Ectodermal cell (in vitro differentiated cells): ENCODE results near the gene FOLR3.
"Not testable (repeated sequence)": the region's sequence is repeated elsewhere in the genome, so short reads cannot be mapped to it uniquely, and the experiment has no call there.

ENCODE experiments used
- H3K27ac ChIP-seq: 2 replicates; pipeline ENCODE4 v1.7.0; 2013; ENCODE audit warnings: mild to moderate bottlenecking, low read depth, low read length; ENCODE audit not compliant: insufficient read depth, poor library complexity, severe bottlenecking
- H3K27me3 ChIP-seq: 2 replicates; pipeline ENCODE4 v1.7.0; 2013; ENCODE audit warnings: mild to moderate bottlenecking, low read length; ENCODE audit not compliant: insufficient read depth, control insufficient read depth, poor library complexity, severe bottlenecking
- H3K36me3 ChIP-seq: one replicate; pipeline ENCODE4 v1.7.0; 2013; ENCODE audit warnings: low read length; ENCODE audit not compliant: control insufficient read depth, insufficient read depth
- H3K4me1 ChIP-seq: one replicate; pipeline ENCODE4 v1.7.0; 2013; ENCODE audit warnings: low read length; ENCODE audit not compliant: control insufficient read depth, insufficient read depth
- H3K4me3 ChIP-seq: 2 replicates; pipeline ENCODE4 v1.7.0; 2013; ENCODE audit warnings: low read depth, low read length, control low read depth; ENCODE audit not compliant: insufficient read depth
- H3K9me3 ChIP-seq: 2 replicates; pipeline ENCODE4 v1.7.0; 2013; ENCODE audit warnings: mild to moderate bottlenecking, low read length, moderate library complexity; ENCODE audit not compliant: control insufficient read depth
- WGBS, 2 experiments: methylation state at CpG; one replicate each; pipeline ENCODE4 v1.1.7; 2013; ENCODE audit warnings: missing lambda C conversion rate in 2 of 2; 5-methylcytosine and 5-hydroxymethylcytosine counted together

FOLR3 gene

DNA sequence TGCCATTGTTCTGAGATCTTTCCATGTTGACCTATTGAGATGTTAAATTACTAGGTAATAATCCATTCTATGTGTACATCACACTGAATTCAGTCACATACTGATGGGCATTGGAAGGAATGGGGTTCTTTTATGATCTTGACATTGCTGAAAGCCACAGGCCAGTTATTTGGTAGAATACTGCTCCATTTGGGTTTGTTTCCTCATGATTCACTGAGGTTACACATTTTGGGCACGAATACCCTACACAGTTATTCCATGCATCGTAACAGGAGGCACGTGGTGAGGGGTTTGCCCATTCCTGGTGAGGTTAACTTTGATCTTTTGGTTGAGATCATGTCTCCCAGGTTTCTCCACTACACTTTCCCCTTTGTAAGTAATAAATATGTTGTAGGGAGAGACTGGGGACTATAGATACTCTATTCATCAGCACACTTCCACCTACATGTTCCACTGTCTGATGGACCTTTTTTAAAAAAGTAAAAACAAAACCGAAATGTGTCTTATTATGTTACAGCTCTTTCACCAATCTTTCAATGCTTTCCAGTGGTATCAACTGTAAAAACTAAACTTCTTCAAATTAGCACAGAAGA, 44.4 kb downstream of the FOLR3 start:
- Histone ChIP-seq H3K4me3 (no peak overlapping the region), H3K4me1 (no peaks in the 10 kb centered on the region), H3K27ac (no peak overlapping the region), H3K9me3 (no peaks in the 10 kb centered on the region), H3K27me3 (no peaks in the 10 kb centered on the region), H3K36me3 (no peaks in the 10 kb centered on the region)
- 84 to 88% methylated on average over 4 of the region's 4 CpGs for WGBS, 2 experiments

DNA sequence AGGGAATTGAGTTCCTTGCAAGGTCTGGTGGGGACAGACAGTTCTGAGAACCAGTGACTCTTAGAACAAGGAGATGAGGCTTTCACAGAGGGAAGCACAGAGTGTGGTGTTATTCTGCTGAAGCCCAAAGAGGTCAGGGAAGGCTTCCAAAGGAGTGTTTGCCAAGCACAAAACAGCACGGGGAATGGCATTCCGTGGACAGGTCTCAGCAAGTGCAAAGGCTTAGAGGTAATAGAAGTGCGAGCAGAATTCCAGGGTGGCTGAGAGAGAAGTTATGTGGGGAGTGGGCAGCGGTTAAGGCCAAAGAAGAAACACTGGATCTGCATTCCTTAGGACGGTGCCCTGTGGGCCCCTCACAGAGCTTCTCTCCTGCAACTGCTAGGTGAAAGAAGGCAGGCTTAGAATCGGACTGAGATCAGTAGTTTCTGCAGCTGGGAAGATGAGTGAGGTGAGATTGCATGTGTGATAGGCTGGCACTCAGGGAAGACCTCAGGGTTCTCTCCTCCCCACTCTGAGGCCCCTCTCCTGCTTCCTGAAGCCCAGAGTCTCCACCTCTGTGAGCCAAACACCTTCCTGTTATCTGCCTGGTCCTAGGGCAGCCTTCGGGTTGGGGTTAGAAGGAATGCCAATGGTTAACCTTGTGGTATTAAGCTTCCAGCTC, 45.5 kb downstream of the FOLR3 start:
- WGBS, 2 experiments, result 84 to 85% methylated on average over 6 to 7 of the region's 7 CpGs

DNA sequence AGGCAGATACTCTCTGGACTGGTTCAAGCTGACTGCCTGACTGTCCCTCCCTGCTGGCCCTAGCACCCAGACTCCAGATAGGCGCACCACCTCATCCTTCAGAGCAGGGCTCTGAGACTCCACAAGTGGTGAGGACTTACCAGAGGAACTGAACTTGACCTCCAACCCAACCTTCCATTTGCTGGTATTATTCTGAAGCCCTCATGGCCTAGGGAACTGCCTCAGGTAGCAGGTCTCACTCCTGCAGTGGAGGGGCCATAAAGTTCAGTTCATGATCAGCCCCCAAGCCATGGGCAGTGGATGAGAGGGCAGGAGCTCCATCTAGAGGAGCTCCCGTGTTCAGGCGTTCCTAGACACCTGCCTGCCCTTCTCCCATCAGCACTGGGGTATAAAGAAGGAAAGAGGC, 46.0 kb downstream of the FOLR3 start:
- not testable (repeated sequence) for H3K4me3 ChIP-seq, H3K36me3 ChIP-seq, H3K27me3 ChIP-seq, H3K4me1 ChIP-seq, H3K9me3 ChIP-seq, H3K27ac ChIP-seq
- 78 to 82% methylated on average over 3 of the region's 3 CpGs for WGBS, 2 experiments

More for the DNA sequence above, 45.5 kb downstream of the FOLR3 start:
- not testable (repeated sequence) for H3K36me3 ChIP-seq, H3K9me3 ChIP-seq, H3K27me3 ChIP-seq, H3K4me1 ChIP-seq, H3K4me3 ChIP-seq, H3K27ac ChIP-seq

DNA sequence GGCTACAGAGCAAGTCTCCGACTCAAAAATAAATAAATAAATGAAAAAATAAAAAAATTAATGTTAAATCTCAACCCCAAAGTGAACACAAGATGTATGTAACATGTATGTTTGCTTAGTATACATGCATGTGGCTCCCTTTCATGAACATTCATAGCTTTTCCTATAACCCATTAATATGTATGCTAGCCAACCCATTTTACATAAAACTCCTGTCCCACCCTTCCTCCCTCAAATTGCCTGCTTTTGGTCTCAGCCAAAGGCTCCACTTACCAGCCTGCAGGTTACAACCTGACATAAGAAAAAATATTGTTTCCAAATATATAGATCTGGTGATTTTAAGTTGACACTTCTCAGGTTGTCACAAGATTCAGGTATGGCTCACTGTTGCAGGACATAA, 52.7 kb downstream of the FOLR3 start:
- Histone ChIP-seq H3K4me3 (no peak overlapping the region), H3K27ac (no peak overlapping the region), H3K4me1 (peaks cover 21% of the 10 kb centered on the region), H3K9me3 (no peaks in the 10 kb centered on the region), H3K27me3 (no peaks in the 10 kb centered on the region), H3K36me3 (no peaks in the 10 kb centered on the region)
- no CpG with 5 or more reads among the region's 1 CpG for WGBS, 2 experiments
